Testis (tissue), 3 donors: ENCODE measurements around the gene KLK3. TPM values are rescaled to one million over a fixed set of nuclear protein-coding genes. Genes with fewer than 3 reads are reported as not detected.
"Not testable (repeated sequence)": the region's sequence is repeated elsewhere in the genome, so short reads cannot be mapped to it uniquely, and the experiment has no call there.

ENCODE experiments used
- DNase-seq: peaks from one replicate; pipeline ENCODE4 v3.0.0-alpha.2; 2019
- H3K27ac ChIP-seq, 2 donors: fragments of 200-600 bp; sonication (generic); one replicate each; pipeline ENCODE4 v1.5.1; 2019
- H3K27me3 ChIP-seq: fragments of 200-600 bp; sonication (generic); one replicate; pipeline ENCODE4 v1.5.1; 2019
- H3K36me3 ChIP-seq: fragments of 200-600 bp; sonication (generic); one replicate; pipeline ENCODE4 v1.5.1; 2017; ENCODE audit warnings: low read depth; ENCODE audit errors: missing control alignments
- H3K4me1 ChIP-seq: fragments of 200-600 bp; sonication (generic); one replicate; pipeline ENCODE4 v1.5.1; 2019
- H3K4me3 ChIP-seq, 2 donors: fragments of 200-600 bp; sonication (generic); one replicate each; pipeline ENCODE4 v1.5.1; 2017 to 2019
- H3K9me3 ChIP-seq: fragments of 200-600 bp; sonication (generic); one replicate; pipeline ENCODE4 v1.5.1; 2017
- CTCF ChIP-seq, 3 experiments: fragments of 450-650 bp in 2 of 3; fragments of 200-600 bp in 1 of 3; sonication (generic) in 1 of 3; IDR thresholded peaks; one replicate each; pipeline ENCODE4 v1.5.1; 2016 to 2019; ENCODE audit warnings: antibody characterized with exemption in 3 of 3, mild to moderate bottlenecking in 2 of 3, moderate library complexity in 1 of 3
- POLR2A ChIP-seq: fragments of 450-650 bp; IDR thresholded peaks from one replicate; pipeline ENCODE4 v1.6.1; 2017; ENCODE audit warnings: antibody characterized with exemption, mild to moderate bottlenecking, moderate library complexity
- WGBS, 2 donors: methylation state at CpG; one replicate each; pipeline ENCODE4 v1.1.5; 2018; 5-methylcytosine and 5-hydroxymethylcytosine counted together
- intact Hi-C: fragments of 100-400 bp; cut with DNase I; formaldehyde crosslinking; loops from one replicate; pipeline ENCODE4 v1.15.1; 2023; ENCODE audit warnings: low total_unique reads
- polyA plus RNA-seq: library from polyadenylated mRNA; stranded (reverse); fragments of 350-450 nt; fragmentation: Illumina TruSeq; extraction: RNeasy Lipid Tissue Mini Kit (QIAGEN cat#74804); gene quantifications from one replicate; pipeline ENCODE4 v1.2.3, GENCODE V29; 2014; ENCODE audit warnings: low read depth, low replicate concordance; ENCODE audit not compliant: insufficient read depth
- total RNA-seq, 2 donors: library from RNA; depleted of rRNA; stranded (reverse); fragments of >200 nt; gene quantifications; one replicate each; pipeline ENCODE4 v1.2.3, GENCODE V29; 2016

KLK3 gene
- total and polyA plus RNA-seq, 3 donors from 2014 or later = 0.63 to 1.3 (median 0.81) TPM

- H3K27me3 ChIP-seq = no peaks in the 10 kb centered on the region
- H3K4me3 ChIP-seq = peak overlapping the region in 1 of 2 donors; percentile 26
- no peaks in the 10 kb centered on the region for H3K4me1 ChIP-seq
- intact Hi-C loops = no loop called here
- no peaks in the 10 kb centered on the region for H3K36me3 ChIP-seq
- TF ChIP-seq CTCF (IDR thresholded peaks at IDR 0.05) (no peak), POLR2A (no peak)
- 67 to 81% methylated on average over 18 of the region's 18 CpGs for WGBS, 2 donors
- peak; percentile 85 for DNase-seq
- no peak overlapping the region for H3K27ac ChIP-seq
- H3K9me3 ChIP-seq = no peaks in the 10 kb centered on the region
Observed at GRCh38 chr19:50893047-50893736, 38.5 kb downstream of the KLK3 start.

GRCh38 chr19:50894478-50895356, 40.0 kb downstream of the KLK3 start:
- no peak for TF ChIP-seq CTCF (IDR thresholded peaks at IDR 0.05)
- TF ChIP-seq POLR2A = no peak
- 70 to 75% methylated on average over 10 of the region's 10 CpGs for WGBS, 2 donors
- Histone ChIP-seq H3K4me3 (no peak overlapping the region), H3K27me3 (no peaks in the 10 kb centered on the region), H3K36me3 (no peaks in the 10 kb centered on the region), H3K27ac (no peak overlapping the region), H3K9me3 (no peaks in the 10 kb centered on the region), H3K4me1 (no peaks in the 10 kb centered on the region)
- intact Hi-C loops = no loop called here
- DNase-seq = no peak

- H3K4me3 ChIP-seq, DNase-seq, H3K9me3 ChIP-seq, H3K36me3 ChIP-seq, H3K4me1 ChIP-seq, H3K27me3 ChIP-seq, intact Hi-C loops, H3K27ac ChIP-seq: not testable (repeated sequence)
- WGBS, 2 donors = 88 to 95% methylated on average over 9 of the region's 9 CpGs
Observed at GRCh38 chr19:50896089-50896590, 41.4 kb downstream of the KLK3 start.

DNA sequence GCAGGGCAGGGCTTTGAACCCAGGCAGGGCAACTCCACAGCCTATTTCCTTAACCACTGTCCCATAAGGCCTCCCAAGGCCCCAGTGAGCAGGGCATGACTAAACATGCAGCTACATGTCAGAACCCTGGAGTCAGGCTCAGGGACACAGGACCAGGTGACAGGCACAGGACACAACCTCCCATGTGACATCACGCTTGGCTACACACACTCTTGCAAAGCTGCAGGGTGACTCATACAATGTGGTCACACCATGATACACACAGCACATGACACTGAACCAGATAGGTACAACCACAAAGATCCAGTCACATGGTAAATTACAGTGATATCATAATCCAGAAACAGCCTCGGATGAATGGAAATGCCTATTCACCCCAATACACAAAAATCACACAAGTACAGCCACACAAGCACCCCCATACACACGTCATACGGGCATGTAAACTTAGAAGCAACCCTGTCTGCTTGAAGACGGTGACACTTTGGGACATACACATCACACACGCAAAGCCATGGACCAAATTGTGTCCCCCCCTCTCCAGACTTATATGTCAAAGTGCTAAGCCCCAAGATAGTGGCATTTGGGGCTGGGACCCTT, 42.0 kb downstream of the KLK3 start:
- 84 to 85% methylated on average over 6 of the region's 6 CpGs for WGBS, 2 donors
- Histone ChIP-seq H3K4me1 (no peaks in the 10 kb centered on the region), H3K4me3 (no peak overlapping the region), H3K27ac (no peak overlapping the region), H3K9me3 (no peaks in the 10 kb centered on the region), H3K27me3 (no peaks in the 10 kb centered on the region), H3K36me3 (no peaks in the 10 kb centered on the region)
- DNase-seq = no peak
- intact Hi-C loops = no loop called here
- TF ChIP-seq CTCF (IDR thresholded peaks at IDR 0.05) (no peak), POLR2A (no peak)

GRCh38 chr19:50897191-50897607, 42.5 kb downstream of the KLK3 start:
- DNase-seq = no peak
- WGBS, 2 donors = 65 to 85% methylated on average over 2 to 3 of the region's 3 CpGs
- no peaks in the 10 kb centered on the region for H3K4me1 ChIP-seq
- no peak overlapping the region for H3K27ac ChIP-seq
- no peaks in the 10 kb centered on the region for H3K27me3 ChIP-seq
- no peaks in the 10 kb centered on the region for H3K36me3 ChIP-seq
- TF ChIP-seq POLR2A (no peak), CTCF (IDR thresholded peaks at IDR 0.05) (no peak)
- intact Hi-C loops = no loop called here
- no peaks in the 10 kb centered on the region for H3K9me3 ChIP-seq
- no peak overlapping the region for H3K4me3 ChIP-seq
